Stimulated activated effector memory CD8-positive, alpha-beta T cell treated with anti-CD3 and anti-CD28 coated beads, Interleukin-12 subunit alpha, Interleukin-12 subunit beta, amount 100 ng/mL, for 72 hours (primary cell): ENCODE measurements around the gene PGGHG.
A peak's percentile ranks its signal among the peaks of the same experiment; 100 is the strongest.
"Not testable (repeated sequence)": the region's sequence is repeated elsewhere in the genome, so short reads cannot be mapped to it uniquely, and the experiment has no call there.

Experiments used
- ATAC-seq: fragments of 150-1000 bp; cut with Tn5 transposase; 2 replicates; pipeline ENCODE4 v1.10.0; 2021
- DNase-seq, 2 donors: peaks; one replicate each; pipeline ENCODE4 v3.0.0; 2021 to 2022; ENCODE audit warnings: low spot score in 2 of 2
- H3K27ac Mint-ChIP-seq: one replicate; pipeline ENCODE4 v1.8.0; 2022; ENCODE audit warnings: mild to moderate bottlenecking, mixed read lengths
- H3K36me3 Mint-ChIP-seq: one replicate; pipeline ENCODE4 v1.8.0; 2022; ENCODE audit warnings: mild to moderate bottlenecking, mixed read lengths
- H3K4me1 Mint-ChIP-seq: one replicate; pipeline ENCODE4 v1.8.0; 2022; ENCODE audit warnings: mixed read lengths
- H3K4me3 Mint-ChIP-seq: one replicate; pipeline ENCODE4 v1.8.0; 2022; ENCODE audit warnings: mild to moderate bottlenecking, mixed read lengths
- H3K9me3 Mint-ChIP-seq: one replicate; pipeline ENCODE4 v1.8.0; 2022; ENCODE audit warnings: mixed read lengths

PGGHG gene

DNA sequence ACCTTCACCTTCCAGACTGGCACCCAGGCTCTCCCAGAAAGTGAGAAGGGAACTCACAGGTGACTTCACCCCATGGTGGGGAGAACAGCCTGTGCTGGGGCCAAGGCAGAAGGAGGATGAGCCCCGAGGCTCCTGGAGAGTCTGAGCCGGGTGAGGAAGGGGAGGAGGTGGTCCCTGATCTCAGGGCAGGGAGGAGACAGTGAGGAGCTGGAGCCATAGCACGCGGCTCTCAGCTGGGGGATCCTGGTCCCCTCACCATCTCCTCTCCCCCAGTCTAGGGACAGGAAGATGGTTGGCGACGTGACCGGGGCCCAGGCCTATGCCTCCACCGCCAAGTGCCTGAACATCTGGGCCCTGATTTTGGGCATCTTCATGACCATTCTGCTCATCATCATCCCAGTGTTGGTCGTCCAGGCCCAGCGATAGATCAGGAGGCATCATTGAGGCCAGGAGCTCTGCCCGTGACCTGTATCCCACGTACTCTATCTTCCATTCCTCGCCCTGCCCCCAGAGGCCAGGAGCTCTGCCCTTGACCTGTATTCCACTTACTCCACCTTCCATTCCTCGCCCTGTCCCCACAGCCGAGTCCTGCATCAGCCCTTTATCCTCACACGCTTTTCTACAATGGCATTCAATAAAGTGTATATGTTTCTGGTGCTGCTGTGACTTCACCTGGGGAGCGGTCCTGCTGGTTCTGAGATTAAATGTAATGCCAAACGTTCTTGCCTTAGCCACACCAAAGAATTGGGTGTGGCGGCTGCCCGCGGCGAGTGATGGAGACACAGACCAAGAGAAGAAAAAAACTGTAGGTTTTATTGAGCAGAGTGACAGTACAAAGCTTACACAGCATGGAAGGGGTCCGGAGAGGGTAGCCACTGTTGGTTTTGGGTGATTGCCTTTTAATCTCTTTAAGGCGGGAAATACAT lies 20.1 kb downstream of the PGGHG start:
- H3K9me3 Mint-ChIP-seq, DNase-seq: not testable (repeated sequence)
- peaks cover 55% of the 10 kb centered on the region for H3K4me1 Mint-ChIP-seq
- peak; percentile 14 for ATAC-seq
- H3K36me3 Mint-ChIP-seq: peaks cover 30% of the 10 kb centered on the region
- peak overlapping the region; percentile 90 for H3K27ac Mint-ChIP-seq
- H3K4me3 Mint-ChIP-seq: peak overlapping the region; percentile 90

DNA sequence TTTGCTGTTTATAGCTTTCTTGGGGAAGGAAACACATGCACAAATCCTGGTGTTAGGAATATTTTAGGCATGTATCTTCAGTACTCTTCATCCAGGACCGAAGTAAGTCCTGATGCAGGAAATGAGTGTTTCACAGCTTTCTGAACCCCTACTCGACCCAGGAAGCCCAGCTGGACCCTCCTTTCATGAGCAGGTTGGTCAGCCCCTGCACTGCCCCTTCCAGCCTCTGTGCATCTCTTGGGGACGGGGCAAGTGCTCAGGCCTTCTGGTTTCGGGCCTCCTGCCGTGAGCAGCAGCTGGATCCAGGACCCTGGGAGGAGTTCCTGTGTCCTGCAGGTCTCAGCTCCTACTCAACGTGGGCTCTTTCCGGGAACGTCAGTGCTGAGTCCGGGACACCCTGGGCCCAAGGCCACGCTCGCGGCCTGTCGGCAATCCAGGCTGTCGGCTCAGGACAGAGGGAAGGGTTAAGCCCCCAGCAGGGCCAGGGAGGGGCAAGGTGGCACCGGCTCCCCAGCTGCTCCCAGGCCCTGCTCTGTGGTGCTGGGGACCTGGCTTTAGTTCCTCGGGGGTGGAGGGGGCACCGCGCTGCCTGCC lies 21.1 kb downstream of the PGGHG start:
- DNase-seq, ATAC-seq, H3K9me3 Mint-ChIP-seq: not testable (repeated sequence)
- peaks cover 36% of the 10 kb centered on the region for H3K36me3 Mint-ChIP-seq
- H3K27ac Mint-ChIP-seq: peak overlapping the region; percentile 90
- H3K4me3 Mint-ChIP-seq: peak overlapping the region; percentile 90
- peaks cover 63% of the 10 kb centered on the region for H3K4me1 Mint-ChIP-seq

DNA sequence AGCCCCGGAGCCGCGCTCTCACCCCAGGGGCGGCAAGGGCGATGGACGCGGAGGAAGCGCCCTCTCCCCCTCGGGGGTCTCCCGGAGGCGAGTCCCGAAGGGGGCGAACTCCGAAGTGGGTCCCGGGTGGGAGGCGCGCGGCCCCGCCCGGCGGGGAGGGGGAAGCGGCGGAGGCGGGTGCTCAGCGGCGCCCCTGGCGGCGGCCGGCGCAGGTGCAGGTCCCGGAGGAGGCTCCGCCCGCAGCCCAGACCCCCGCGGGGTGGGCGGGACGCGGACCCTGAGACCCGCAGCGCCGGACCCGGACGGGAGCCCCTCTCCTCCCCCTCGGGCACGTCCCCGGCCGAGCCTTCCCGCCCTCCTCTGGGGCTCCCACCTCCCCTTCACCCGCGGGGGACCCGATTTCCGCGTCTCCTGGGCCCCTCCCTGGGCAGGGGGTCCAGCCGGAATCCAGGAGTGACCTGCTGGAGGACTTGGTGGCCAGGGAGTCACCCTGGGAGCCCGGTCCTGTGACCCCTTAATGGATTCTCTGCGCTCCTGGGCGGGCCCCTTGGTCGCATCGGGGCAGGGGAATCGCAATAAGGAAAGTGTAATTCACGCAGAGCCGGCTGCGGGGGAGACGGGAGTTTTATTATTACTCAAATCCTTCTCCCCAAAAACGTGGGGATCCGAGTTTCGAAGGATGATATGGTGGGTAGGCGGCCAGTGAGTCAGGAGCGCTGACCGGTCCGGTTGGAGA lies 22.3 kb downstream of the PGGHG start:
- peak; percentile 27 for ATAC-seq
- peak overlapping the region; percentile 96 for H3K27ac Mint-ChIP-seq
- peaks cover 56% of the 10 kb centered on the region for H3K4me1 Mint-ChIP-seq
- H3K9me3 Mint-ChIP-seq, DNase-seq: not testable (repeated sequence)
- peak overlapping the region; percentile 83 for H3K4me3 Mint-ChIP-seq
- peaks cover 38% of the 10 kb centered on the region for H3K36me3 Mint-ChIP-seq

DNA sequence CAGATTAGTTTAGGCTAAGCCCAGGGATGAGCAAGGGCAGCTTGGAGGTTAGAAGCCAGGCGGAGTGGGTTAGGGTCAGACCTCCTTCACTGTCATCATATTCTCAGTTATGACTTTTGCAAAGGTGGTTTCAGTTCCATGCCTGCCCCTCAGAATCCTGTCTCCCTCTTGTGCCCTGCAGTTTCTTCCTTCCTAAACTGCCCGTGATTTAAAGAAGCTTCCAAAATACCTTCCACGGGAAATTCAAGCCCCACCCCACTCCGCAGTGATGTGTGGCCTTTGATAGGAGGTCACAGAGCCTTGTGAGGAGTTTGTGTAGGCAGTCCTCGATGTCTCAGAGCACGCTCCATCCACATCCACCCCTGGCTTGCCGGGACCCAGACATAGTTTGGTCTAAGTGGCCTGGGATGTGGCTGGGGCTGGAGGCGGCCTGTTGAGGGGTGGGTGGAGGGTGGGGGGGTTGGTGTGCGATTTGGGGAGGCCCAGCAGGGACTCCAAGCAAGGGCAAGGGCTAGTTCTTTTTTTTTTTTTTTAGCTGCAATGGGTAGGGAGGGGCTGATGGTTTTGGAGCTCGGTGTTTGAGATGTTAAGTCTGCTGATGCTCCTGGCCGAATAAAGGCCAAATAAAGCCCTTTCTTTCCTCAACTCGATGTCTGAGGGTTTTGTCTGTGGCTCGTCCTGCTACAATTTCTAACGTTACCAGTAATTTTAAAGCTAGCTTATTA lies 23.3 kb downstream of the PGGHG start:
- ATAC-seq (peak; percentile 34), DNase-seq (no peak)
- Mint-ChIP-seq H3K4me3 (peak overlapping the region; percentile 83), H3K27ac (peak overlapping the region; percentile 96), H3K36me3 (peaks cover 47% of the 10 kb centered on the region), H3K4me1 (peaks cover 67% of the 10 kb centered on the region), H3K9me3 (no peaks in the 10 kb centered on the region)

DNA sequence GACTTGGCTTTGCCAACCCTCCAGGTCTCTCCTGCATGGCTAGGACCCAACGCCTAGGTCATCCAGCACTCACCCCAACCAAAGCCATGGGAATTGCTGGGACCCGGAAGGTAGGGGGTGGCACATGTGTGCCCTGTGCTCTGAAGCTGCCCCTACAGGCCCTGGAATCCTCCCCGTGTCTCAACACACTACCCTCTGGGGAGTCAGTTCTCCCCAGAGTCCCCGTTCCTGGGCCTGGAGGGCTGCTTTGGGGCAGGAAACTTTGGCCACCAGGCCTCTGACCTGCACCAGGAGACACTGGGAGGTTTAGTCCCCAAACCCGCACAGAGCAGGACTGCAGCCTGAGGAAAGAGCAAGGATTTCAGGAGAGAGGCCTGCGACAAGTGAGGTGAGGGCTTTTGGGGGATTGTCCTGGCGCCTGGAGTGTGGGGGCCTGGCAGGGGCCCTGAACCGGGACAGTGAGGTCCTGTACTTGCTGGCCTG lies 24.4 kb downstream of the PGGHG start:
- peaks cover 49% of the 10 kb centered on the region for H3K36me3 Mint-ChIP-seq
- H3K4me3 Mint-ChIP-seq: peak overlapping the region; percentile 83

DNA sequence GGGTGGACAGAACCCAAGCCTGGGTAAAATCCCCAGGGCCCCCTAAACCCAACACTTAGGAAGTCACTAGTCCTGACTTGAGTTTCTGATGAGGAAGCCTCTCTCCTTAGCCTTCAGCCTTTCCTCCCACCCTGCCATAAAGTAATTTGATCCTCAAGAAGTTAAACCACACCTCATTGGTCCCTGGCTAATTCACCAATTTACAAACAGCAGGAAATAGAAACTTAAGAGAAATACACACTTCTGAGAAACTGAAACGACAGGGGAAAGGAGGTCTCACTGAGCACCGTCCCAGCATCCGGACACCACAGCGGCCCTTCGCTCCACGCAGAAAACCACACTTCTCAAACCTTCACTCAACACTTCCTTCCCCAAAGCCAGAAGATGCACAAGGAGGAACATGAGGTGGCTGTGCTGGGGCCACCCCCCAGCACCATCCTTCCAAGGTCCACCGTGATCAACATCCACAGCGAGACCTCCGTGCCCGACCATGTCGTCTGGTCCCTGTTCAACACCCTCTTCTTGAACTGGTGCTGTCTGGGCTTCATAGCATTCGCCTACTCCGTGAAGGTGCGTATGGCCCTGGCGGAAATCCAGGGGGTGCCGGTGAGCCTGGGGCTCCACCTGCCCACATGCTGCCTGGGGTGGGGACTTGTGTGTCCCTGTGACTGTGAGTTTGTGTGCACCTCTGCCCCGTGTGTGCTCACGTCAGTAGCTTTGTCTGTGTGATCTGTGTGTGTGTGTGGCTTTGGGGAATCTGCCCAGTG lies 25.0 kb downstream of the PGGHG start, which contains the start of gene IFITM1:
Gene IFITM1 (plus strand): TSS at position 254 of the 767 bp plus-strand sequence. CDS start 131 bp downstream, at position 385.
- peaks cover 43% of the 10 kb centered on the region for H3K36me3 Mint-ChIP-seq
- ATAC-seq (peak; percentile 55), DNase-seq (peak in 1 of 2 donors; percentile 82)
- peak within 1 kb of the TSS; percentile 96 for H3K27ac Mint-ChIP-seq
- H3K9me3 Mint-ChIP-seq: no peaks in the 10 kb centered on the region
- peaks cover 62% of the 10 kb centered on the region for H3K4me1 Mint-ChIP-seq
- H3K4me3 Mint-ChIP-seq: peak within 1 kb of the TSS; percentile 83

More for the DNA sequence above, 24.4 kb downstream of the PGGHG start:
- Mint-ChIP-seq H3K4me1 (peaks cover 66% of the 10 kb centered on the region), H3K27ac (peak overlapping the region; percentile 96), H3K9me3 (no peaks in the 10 kb centered on the region)
- no peak for ATAC-seq
- DNase-seq: no peak

DNA sequence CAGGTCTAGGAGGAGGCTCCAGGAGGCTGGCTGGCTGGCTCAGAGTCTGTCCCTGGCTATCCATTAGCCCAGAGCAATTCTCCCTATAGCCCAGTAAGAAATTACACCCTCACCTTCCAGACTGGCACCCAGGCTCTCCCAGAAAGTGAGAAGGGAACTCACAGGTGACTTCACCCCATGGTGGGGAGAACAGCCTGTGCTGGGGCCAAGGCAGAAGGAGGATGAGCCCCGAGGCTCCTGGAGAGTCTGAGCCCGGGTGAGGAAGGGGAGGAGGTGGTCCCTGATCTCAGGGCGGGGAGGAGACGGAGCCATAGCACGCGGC lies 25.6 kb downstream of the PGGHG start:
- DNase-seq, H3K9me3 Mint-ChIP-seq: not testable (repeated sequence)
- Mint-ChIP-seq H3K27ac (peak overlapping the region; percentile 96), H3K4me3 (peak overlapping the region; percentile 83), H3K36me3 (peaks cover 38% of the 10 kb centered on the region), H3K4me1 (peaks cover 58% of the 10 kb centered on the region)
- ATAC-seq: peak; percentile 1

DNA sequence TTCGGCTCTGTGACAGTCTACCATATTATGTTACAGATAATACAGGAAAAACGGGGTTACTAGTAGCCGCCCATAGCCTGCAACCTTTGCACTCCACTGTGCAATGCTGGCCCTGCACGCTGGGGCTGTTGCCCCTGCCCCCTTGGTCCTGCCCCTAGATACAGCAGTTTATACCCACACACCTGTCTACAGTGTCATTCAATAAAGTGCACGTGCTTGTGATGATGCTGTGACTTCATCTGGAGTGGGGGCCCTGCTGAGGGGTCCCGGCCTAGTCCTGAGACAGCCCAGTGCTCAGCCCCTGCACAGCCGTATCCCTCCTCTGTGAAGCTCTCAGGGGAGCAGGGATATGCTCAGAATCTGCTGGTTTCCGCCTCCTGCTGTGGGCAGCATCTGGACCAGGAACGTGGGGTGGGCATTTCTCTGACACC lies 26.1 kb downstream of the PGGHG start:
- Mint-ChIP-seq H3K27ac (peak overlapping the region; percentile 96), H3K36me3 (peaks cover 33% of the 10 kb centered on the region), H3K4me3 (peak overlapping the region; percentile 83), H3K9me3 (no peaks in the 10 kb centered on the region), H3K4me1 (peaks cover 60% of the 10 kb centered on the region)
- DNase-seq (no peak), ATAC-seq (no peak)

DNA sequence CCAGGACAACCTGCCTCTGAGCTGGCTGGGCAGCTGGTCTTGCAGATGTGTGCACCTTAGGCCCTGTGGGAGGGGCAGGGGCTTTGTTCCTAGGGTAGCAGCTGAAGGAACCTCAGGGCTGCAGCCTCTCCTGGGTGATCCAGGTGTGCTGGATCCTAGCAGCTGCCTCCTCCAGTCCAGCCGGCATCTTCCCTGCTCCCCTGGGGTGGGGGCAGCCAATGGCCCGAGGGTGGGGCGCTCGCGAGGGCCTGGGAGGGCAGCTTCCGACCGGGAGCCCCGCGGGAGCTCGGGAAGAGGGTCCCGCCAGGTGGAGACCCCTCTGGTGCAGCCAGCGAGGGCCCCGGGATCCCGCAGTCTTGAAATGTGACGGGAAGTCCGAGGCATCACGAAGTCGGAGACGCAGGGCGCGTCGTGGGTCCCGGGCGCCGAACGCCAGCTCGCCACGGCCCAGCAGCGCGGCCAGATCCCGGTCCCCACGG lies 26.6 kb downstream of the PGGHG start:
- H3K9me3 Mint-ChIP-seq: no peaks in the 10 kb centered on the region
- peaks cover 64% of the 10 kb centered on the region for H3K4me1 Mint-ChIP-seq
- H3K27ac Mint-ChIP-seq: peak overlapping the region; percentile 96
- ATAC-seq (no peak), DNase-seq (no peak)
- H3K36me3 Mint-ChIP-seq: peaks cover 33% of the 10 kb centered on the region
- peak overlapping the region; percentile 83 for H3K4me3 Mint-ChIP-seq

DNA sequence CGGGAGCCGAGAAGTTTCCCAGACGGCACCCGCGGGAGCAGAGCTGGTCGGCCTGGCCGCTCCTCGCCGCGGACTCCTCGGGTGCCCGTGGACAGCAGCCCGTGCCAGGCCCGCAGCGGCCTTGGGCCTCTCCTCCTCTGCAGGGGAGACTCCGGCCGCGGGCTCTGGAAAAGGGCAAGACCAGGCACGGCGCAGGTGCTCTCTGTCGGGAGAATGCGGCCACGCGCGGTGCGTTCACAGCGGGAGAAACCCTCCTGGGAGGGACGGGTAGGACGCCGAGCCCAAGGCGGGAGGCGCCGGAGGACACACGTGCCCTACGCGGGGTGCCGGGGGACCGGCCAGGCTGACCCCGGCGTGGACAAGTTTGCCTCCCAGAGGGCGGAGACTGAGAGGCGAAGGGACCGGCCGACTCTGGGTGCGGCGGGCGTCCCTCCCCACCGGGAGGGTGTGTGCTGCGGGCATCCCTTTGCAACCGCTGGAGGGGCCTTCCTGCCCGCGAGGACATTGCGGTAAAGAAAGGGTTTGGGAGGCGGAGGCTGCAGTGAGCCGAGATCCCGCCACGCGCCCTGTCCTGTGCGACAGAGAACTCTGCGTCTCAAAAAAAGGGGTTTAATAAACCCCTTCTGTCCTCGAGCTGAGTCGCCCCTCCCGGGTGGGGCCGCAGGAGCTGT lies 27.2 kb downstream of the PGGHG start:
- DNase-seq: no peak
- peaks cover 33% of the 10 kb centered on the region for H3K36me3 Mint-ChIP-seq

DNA sequence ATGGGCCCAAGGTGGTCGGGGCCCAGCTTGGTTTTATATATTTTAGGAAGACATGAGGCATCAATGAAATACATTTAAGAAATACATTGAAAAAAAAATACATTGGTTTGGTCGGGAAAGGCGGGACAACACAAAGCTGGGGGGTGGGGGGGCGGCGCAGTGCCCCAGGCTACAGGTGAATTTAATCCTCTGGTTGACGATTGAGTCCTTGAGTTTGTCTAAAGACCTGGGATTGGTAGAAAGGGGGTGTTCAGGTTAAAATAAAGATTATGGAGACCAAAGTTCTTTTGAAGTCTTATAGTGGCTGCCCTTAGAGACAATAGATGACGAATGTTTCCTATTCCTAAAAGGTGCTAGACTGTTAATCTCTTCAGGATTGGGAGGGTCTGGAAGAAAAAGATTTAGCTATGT lies 28.0 kb downstream of the PGGHG start:
- Mint-ChIP-seq H3K4me3 (peak overlapping the region; percentile 83), H3K36me3 (peaks cover 33% of the 10 kb centered on the region), H3K27ac (peak overlapping the region; percentile 96), H3K9me3 (no peaks in the 10 kb centered on the region), H3K4me1 (peaks cover 64% of the 10 kb centered on the region)
- no peak for DNase-seq
- ATAC-seq: no peak

More for the DNA sequence above, 27.2 kb downstream of the PGGHG start:
- ATAC-seq: no peak
- peak overlapping the region; percentile 83 for H3K4me3 Mint-ChIP-seq
- H3K27ac Mint-ChIP-seq: peak overlapping the region; percentile 96
- peaks cover 67% of the 10 kb centered on the region for H3K4me1 Mint-ChIP-seq
- no peaks in the 10 kb centered on the region for H3K9me3 Mint-ChIP-seq

DNA sequence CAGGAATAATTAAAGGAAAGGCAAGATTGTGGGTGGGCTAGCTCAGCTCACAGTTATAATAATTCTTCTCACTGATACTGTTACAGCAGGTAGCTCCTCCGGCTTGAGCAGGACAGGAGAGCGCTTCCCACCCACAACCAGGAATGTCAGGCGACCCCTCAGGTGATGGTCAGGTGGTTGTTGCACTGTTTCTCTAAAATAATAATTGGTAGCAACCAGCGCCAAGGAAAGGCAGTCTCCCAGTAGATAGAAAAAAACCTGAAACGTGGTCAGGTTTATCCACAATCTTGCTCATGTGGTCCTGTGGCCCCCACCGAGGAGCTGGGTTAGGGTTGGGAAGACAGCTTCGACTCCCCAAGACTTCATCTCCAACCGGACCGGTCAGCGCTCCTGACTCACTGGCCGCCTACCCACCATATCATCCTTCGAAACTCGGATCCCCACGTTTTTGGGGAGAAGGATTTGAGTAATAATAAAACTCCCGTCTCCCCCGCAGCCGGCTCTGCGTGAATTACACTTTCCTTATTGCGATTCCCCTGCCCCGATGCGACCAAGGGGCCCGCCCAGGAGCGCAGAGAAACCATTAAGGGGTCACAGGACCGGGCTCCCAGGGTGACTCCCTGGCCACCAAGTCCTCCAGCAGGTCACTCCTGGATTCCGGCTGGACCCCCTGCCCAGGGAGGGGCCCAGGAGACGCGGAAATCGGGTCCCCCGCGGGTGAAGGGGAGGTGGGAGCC lies 28.9 kb downstream of the PGGHG start:
- H3K9me3 Mint-ChIP-seq, DNase-seq: not testable (repeated sequence)
- peaks cover 55% of the 10 kb centered on the region for H3K4me1 Mint-ChIP-seq
- peak overlapping the region; percentile 83 for H3K4me3 Mint-ChIP-seq
- peaks cover 33% of the 10 kb centered on the region for H3K36me3 Mint-ChIP-seq
- ATAC-seq: peak; percentile 41
- H3K27ac Mint-ChIP-seq: peak overlapping the region; percentile 96
